Endothelial cell of umbilical vein (primary cell): Measurements from ENCODE around the gene OR2C3. TPM values are rescaled to one million over a fixed set of nuclear protein-coding genes. Genes with fewer than 3 reads are reported as not detected.
"Not testable (repeated sequence)": the region's sequence is repeated elsewhere in the genome, so short reads cannot be mapped to it uniquely, and the experiment has no call there.

Source experiments
- BruUV-seq: library from RNA; stranded (reverse); fragments of 400-500 nt; replicated peaks from 2 replicates; lab custom pipeline; 2021; lab: Mats Ljungman, UMichigan
- CTCF ChIA-PET: fragments of 300-600, 350-600 bp; sonication (Branson Sonifier 250); formaldehyde crosslinking; loops from one replicate; lab custom pipeline; 2021; ENCODE audit warnings: antibody characterized with exemption, inconsistent platforms; lab: Charles Lee
- POLR2A ChIA-PET: fragments of 300-600, 350-600 bp; sonication (Branson Sonifier 250); formaldehyde crosslinking; loops from one replicate; lab custom pipeline; 2021; ENCODE audit warnings: antibody characterized with exemption, inconsistent platforms; lab: Charles Lee
- DNase-seq: peaks from one replicate; pipeline ENCODE4 v3.0.0-alpha.2; 2011; ENCODE audit warnings: low read depth, low spot score
- FAIRE-seq: peaks from 2 replicates; lab custom pipeline; 2011; peaks lifted over from hg19 to GRCh38; lab: Jason Lieb, UNC
- H2AFZ ChIP-seq: 2 replicates; pipeline ENCODE4 v1.6.0; 2012; ENCODE audit warnings: low read depth, low read length, control low read depth, inconsistent platforms
- H3K27ac ChIP-seq: 2 replicates; pipeline ENCODE4 v1.5.1; 2011; ENCODE audit warnings: low read depth, mild to moderate bottlenecking, control low read depth, low read length, moderate library complexity; ENCODE audit not compliant: insufficient read depth
- H3K27me3 ChIP-seq, 2 experiments: 2 replicates each; pipeline versions ENCODE4 v1.6.0 to v1.6.1; 2011; ENCODE audit warnings: low read length in 2 of 2, mixed read lengths in 1 of 2; ENCODE audit not compliant: control insufficient read depth in 2 of 2, insufficient read depth in 2 of 2
- H3K36me3 ChIP-seq, 2 experiments: 2 replicates in 1 of 2; 3 replicates in 1 of 2; pipeline ENCODE4 v1.5.1; 2011; ENCODE audit warnings: low read length in 2 of 2, mild to moderate bottlenecking in 1 of 2, moderate library complexity in 1 of 2; ENCODE audit not compliant: control insufficient read depth in 2 of 2, insufficient read depth in 2 of 2; ENCODE audit errors: extremely low read depth in 1 of 2
- H3K4me1 ChIP-seq: 3 replicates; pipeline ENCODE4 v1.5.1; 2011; ENCODE audit warnings: mild to moderate bottlenecking, low read length; ENCODE audit not compliant: control insufficient read depth, insufficient read depth; ENCODE audit errors: extremely low read depth
- H3K4me2 ChIP-seq: 2 replicates; pipeline ENCODE4 v1.6.1; 2011; ENCODE audit warnings: low read length, control low read depth, mixed read lengths; ENCODE audit not compliant: insufficient read depth
- H3K4me3 ChIP-seq, 3 experiments: fragments of 200-600 bp in 1 of 3; sonication (generic), shearing (Covaris generic) in 1 of 3; replicated peaks in 1 of 3; 2 replicates each; pipeline ENCODE4 v1.5.1; 2011 to 2016; ENCODE audit warnings: control low read depth in 3 of 3, low read length in 3 of 3, mild to moderate bottlenecking in 2 of 3, inconsistent platforms in 1 of 3, low read depth in 1 of 3, moderate library complexity in 1 of 3; ENCODE audit not compliant: insufficient read depth in 1 of 3
- H3K79me2 ChIP-seq: 2 replicates; pipeline ENCODE4 v1.6.0; 2012; ENCODE audit warnings: low read length, inconsistent platforms; ENCODE audit not compliant: control insufficient read depth, insufficient read depth
- H3K9ac ChIP-seq: replicated peaks from 2 replicates; pipeline ENCODE3; 2011; ENCODE audit warnings: low read length, control low read depth; ENCODE audit not compliant: insufficient read depth; ENCODE audit errors: extremely low read depth
- H3K9me1 ChIP-seq: replicated peaks from 3 replicates; pipeline ENCODE4 v1.6.0; 2011; ENCODE audit warnings: mild to moderate bottlenecking, low read length; ENCODE audit not compliant: control insufficient read depth, insufficient read depth; ENCODE audit errors: extremely low read depth
- H3K9me3 ChIP-seq: replicated peaks from 2 replicates; pipeline ENCODE4 v1.5.1; 2012; ENCODE audit warnings: low read length, inconsistent platforms; ENCODE audit not compliant: control insufficient read depth, insufficient read depth
- H4K20me1 ChIP-seq: replicated peaks from 2 replicates; pipeline ENCODE3; 2011; ENCODE audit warnings: mild to moderate bottlenecking, low read length; ENCODE audit not compliant: control insufficient read depth, insufficient read depth; ENCODE audit errors: extremely low read depth
- EZH2 ChIP-seq: IDR thresholded peaks from 2 replicates; pipeline ENCODE4 v1.6.1; 2012; ENCODE audit warnings: borderline replicate concordance, low read depth, mild to moderate bottlenecking, moderate library complexity, low read length, inconsistent platforms; ENCODE audit not compliant: severe bottlenecking
- FOS ChIP-seq: IDR thresholded peaks from 2 replicates; pipeline ENCODE4 v1.6.1; 2011; ENCODE audit warnings: mild to moderate bottlenecking, low read length, moderate library complexity, borderline replicate concordance; ENCODE audit not compliant: insufficient read depth
- GATA2 ChIP-seq: IDR thresholded peaks from 2 replicates; pipeline ENCODE4 v1.7.0; 2011; ENCODE audit warnings: low read depth, mild to moderate bottlenecking, moderate library complexity, mixed read lengths, low read length; ENCODE audit not compliant: insufficient read length, insufficient read depth
- POLR2AphosphoS5 ChIP-seq: IDR thresholded peaks from 2 replicates; pipeline ENCODE4 v1.6.1; 2012; ENCODE audit warnings: low read depth, mild to moderate bottlenecking, control low read depth, low read length, moderate library complexity; ENCODE audit not compliant: insufficient read depth
- dilution Hi-C: fragments of 300-500 bp; cut with MboI; formaldehyde crosslinking; loops from one replicate; pipeline ENCODE4 v1.15.0; 2019; ENCODE audit warnings: low sequenced_read_pairs; ENCODE audit not compliant: extremely low pct_ligation_motif_present
- intact Hi-C: fragments of 100-400 bp; cut with micrococcal nuclease; formaldehyde crosslinking; loops from one replicate; pipeline ENCODE4 v1.10.0; 2022
- polyA plus RNA-seq, 4 experiments: library from polyadenylated mRNA; depleted of rRNA in 3 of 4; stranded (reverse) in 3 of 4; unstranded in 1 of 4; fragments of >200 nt; gene quantifications; 2 replicates each; pipeline versions ENCODE4 v1.2.1 to v1.2.3, GENCODE V29; 2011 to 2012; ENCODE audit warnings: missing spikeins in 1 of 4
- total RNA-seq: library from RNA; stranded (reverse); gene quantifications from 2 replicates; pipeline ENCODE4 v1.2.3, GENCODE V29; 2021
- TF ChIP-seq, protein P1 (sequence below), 2 donors: IDR thresholded peaks; 1 replicate in 1 of 2; 2 replicates in 1 of 2; pipeline ENCODE4 v1.5.1; 2011; ENCODE audit warnings: low read length in 2 of 2, mild to moderate bottlenecking in 2 of 2, moderate library complexity in 2 of 2, control low read depth in 1 of 2, inconsistent platforms in 1 of 2, low read depth in 1 of 2; ENCODE audit not compliant: insufficient read depth in 1 of 2; ENCODE audit errors: extremely low read depth in 1 of 2
- TF ChIP-seq, protein P2 (sequence below): IDR thresholded peaks from 2 replicates; pipeline ENCODE4 v1.6.1; 2011; ENCODE audit not compliant: insufficient read depth, insufficient read length

Gene OR2C3
- total and polyA plus RNA-seq, 2 donors (not counting 3 experiments of a cell fraction or from before 2014, with no cell fraction given), result not detected

DNA sequence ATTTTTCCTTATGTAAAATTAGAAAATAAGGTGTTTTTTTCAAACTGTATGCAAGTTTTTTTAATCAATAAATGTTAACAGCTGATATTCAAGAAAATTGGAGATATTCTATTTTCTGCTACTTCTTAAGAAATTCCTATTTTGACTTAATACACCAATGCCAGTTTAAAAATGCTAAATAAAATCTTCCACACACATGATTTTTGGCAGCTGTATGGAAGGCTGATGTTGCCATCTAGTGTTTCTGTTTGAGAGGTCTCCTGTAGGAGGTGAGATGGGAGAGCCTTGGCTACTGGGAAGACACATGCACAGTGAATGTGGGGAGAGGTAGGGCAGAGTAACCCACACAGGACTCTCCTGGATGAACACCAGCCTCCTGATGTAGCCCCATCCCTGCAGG lies 49.2 kb downstream of the OR2C3 start:
- no peaks in the 10 kb centered on the region for H3K36me3 ChIP-seq
- no peak overlapping the region for H3K27ac ChIP-seq
- intact Hi-C loops (loop anchor here (1.0 kb wide), 2 partner anchors 97 to 115 kb away; no protein-coding TSS in a partner anchor), dilution Hi-C loops (no loop called here)
- H4K20me1 ChIP-seq, result no peaks in the 10 kb centered on the region
- H3K4me3 ChIP-seq, result no peak overlapping the region
- ChIA-PET CTCF (interaction anchor here (0.9 kb wide), 1 partner anchor 97 kb away, joined by 5 read pairs; no protein-coding TSS in a partner anchor), POLR2A (no interaction called here)
- BruUV-seq, result no TSS peak
- no peaks in the 10 kb centered on the region for H3K9me1 ChIP-seq
- no peaks in the 10 kb centered on the region for H3K9me3 ChIP-seq
- no peak overlapping the region for H3K9ac ChIP-seq
- TF ChIP-seq EZH2, result no peak
- TF ChIP-seq, protein P1, sequence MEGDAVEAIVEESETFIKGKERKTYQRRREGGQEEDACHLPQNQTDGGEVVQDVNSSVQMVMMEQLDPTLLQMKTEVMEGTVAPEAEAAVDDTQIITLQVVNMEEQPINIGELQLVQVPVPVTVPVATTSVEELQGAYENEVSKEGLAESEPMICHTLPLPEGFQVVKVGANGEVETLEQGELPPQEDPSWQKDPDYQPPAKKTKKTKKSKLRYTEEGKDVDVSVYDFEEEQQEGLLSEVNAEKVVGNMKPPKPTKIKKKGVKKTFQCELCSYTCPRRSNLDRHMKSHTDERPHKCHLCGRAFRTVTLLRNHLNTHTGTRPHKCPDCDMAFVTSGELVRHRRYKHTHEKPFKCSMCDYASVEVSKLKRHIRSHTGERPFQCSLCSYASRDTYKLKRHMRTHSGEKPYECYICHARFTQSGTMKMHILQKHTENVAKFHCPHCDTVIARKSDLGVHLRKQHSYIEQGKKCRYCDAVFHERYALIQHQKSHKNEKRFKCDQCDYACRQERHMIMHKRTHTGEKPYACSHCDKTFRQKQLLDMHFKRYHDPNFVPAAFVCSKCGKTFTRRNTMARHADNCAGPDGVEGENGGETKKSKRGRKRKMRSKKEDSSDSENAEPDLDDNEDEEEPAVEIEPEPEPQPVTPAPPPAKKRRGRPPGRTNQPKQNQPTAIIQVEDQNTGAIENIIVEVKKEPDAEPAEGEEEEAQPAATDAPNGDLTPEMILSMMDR (IDR thresholded peaks at IDR 0.05; ENCODE audit: extremely low read depth in 1 of 2, insufficient read depth in 1 of 2, low read depth in 1 of 2, low read length in 2 of 2), result peak in 1 of 2 donors; percentile 15
- H3K4me2 ChIP-seq, result no peak overlapping the region
- no peak overlapping the region for H2AFZ ChIP-seq
- H3K27me3 ChIP-seq, result no peaks in the 10 kb centered on the region
- no peaks in the 10 kb centered on the region for H3K79me2 ChIP-seq
- no peak for FAIRE-seq
- H3K4me1 ChIP-seq, result no peaks in the 10 kb centered on the region
- DNase-seq, result peak; percentile 10

DNA sequence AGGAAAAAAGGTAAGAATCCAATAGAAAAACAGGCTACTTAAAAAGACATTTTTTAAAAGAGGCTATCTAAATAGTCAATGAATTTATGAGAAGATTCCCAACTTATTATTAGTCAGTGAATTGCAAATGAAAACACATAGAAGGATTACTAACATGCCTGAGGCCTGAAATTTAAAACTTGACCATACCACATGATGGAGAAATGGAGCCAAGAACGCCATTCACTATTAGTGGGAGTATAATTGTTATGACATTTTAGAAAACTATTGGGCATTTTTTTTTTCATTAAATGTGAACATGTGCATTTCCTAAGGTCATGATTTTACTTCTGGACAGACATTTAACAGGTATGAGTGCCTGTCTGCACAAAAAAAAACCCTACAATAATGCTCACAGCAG lies 53.5 kb downstream of the OR2C3 start:
- CTCF ChIA-PET, result no interaction called here
- FAIRE-seq, result no peak
- intact Hi-C loops, result no loop called here

DNA sequence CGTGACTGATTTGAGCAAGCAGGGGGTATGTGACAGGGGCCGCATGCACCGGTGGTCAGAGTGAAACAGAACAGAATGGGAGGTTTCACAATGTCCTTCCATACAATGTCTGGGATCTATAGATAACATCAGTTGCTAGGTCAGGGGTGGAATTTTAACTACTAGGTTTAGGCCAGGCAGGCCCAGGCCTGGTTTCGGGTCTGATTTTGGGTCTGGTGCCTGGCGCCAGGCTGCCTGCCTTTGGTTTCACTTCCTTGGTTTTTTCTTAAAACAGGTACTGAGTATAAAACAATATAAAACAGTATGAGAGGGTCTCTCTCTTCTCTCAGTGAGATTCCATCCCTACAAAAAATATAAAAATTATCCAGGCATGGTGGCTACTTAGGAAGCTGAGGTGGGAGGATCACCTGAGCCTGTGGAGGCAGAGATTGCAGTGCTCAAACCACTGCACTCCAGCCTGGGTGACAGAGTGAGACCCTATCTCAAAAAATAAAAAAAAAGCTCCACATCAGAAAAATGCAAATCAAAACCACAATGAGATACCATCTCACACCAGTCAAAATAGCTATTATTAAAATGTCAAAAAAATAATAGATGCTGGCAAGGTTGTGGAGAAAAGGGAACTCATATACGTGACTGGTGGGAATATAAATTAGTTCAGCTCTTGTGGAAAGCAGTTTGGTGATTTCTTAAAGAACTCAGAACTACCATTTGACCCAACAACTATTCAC lies 59.7 kb downstream of the OR2C3 start:
- H3K36me3 ChIP-seq, FAIRE-seq, CTCF ChIA-PET, H3K79me2 ChIP-seq, H3K27ac ChIP-seq, H3K4me1 ChIP-seq, H3K4me2 ChIP-seq, dilution Hi-C loops, intact Hi-C loops, H3K4me3 ChIP-seq, BruUV-seq, H3K9me3 ChIP-seq, H4K20me1 ChIP-seq, H3K9me1 ChIP-seq, H2AFZ ChIP-seq, H3K27me3 ChIP-seq, H3K9ac ChIP-seq, POLR2A ChIA-PET, DNase-seq: not testable (repeated sequence)

More for the DNA sequence above, 53.5 kb downstream of the OR2C3 start:
- no peaks in the 10 kb centered on the region for H3K79me2 ChIP-seq
- no peak for TF ChIP-seq FOS
- no peak for TF ChIP-seq POLR2AphosphoS5
- TF ChIP-seq, protein P2, sequence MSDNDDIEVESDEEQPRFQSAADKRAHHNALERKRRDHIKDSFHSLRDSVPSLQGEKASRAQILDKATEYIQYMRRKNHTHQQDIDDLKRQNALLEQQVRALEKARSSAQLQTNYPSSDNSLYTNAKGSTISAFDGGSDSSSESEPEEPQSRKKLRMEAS, result no peak
- TF ChIP-seq GATA2, result no peak
- no peak for TF ChIP-seq EZH2
- H3K9me1 ChIP-seq, result no peaks in the 10 kb centered on the region
- no peak overlapping the region for H3K9ac ChIP-seq
- H3K4me3 ChIP-seq, result no peak overlapping the region
- no peaks in the 10 kb centered on the region for H3K36me3 ChIP-seq
- dilution Hi-C loops, result no loop called here
- BruUV-seq, result no TSS peak
- H2AFZ ChIP-seq, result no peak overlapping the region
- no peak for DNase-seq
- no peaks in the 10 kb centered on the region for H3K9me3 ChIP-seq
- POLR2A ChIA-PET, result no interaction called here
- no peaks in the 10 kb centered on the region for H3K4me1 ChIP-seq
- no peaks in the 10 kb centered on the region for H3K27me3 ChIP-seq
- no peak overlapping the region for H3K27ac ChIP-seq
- H3K4me2 ChIP-seq, result no peak overlapping the region
- H4K20me1 ChIP-seq, result no peaks in the 10 kb centered on the region
